Central memory CD8-positive, alpha-beta T cell (primary cell): ENCODE data around the gene TMED4.

Source experiments
- ATAC-seq: fragments of 150-1000 bp; cut with Tn5 transposase; replicated peaks from 2 replicates; pipeline ENCODE4 v1.10.0; 2022; ENCODE audit warnings: mild to moderate bottlenecking, moderate FRiP score, moderate number of reproducible peaks; ENCODE audit not compliant: poor library complexity, severe bottlenecking; ENCODE audit errors: extremely low read depth
- DNase-seq, 2 donors: peaks; one replicate each; pipeline ENCODE4 v3.0.0; 2021; ENCODE audit warnings: low spot score in 2 of 2
- H3K27ac Mint-ChIP-seq: one replicate; pipeline ENCODE4 v1.8.0; 2022; ENCODE audit warnings: low read depth, mild to moderate bottlenecking, moderate library complexity, mixed read lengths
- H3K27me3 Mint-ChIP-seq: one replicate; pipeline ENCODE4 v1.8.0; 2022; ENCODE audit warnings: mixed read lengths
- H3K36me3 Mint-ChIP-seq: one replicate; pipeline ENCODE4 v1.8.0; 2022; ENCODE audit warnings: mild to moderate bottlenecking, moderate library complexity, mixed read lengths; ENCODE audit not compliant: insufficient read depth
- H3K4me1 Mint-ChIP-seq: one replicate; pipeline ENCODE4 v1.8.0; 2022; ENCODE audit warnings: mixed read lengths
- H3K4me3 Mint-ChIP-seq: one replicate; pipeline ENCODE4 v1.8.0; 2022; ENCODE audit warnings: mild to moderate bottlenecking, moderate library complexity, mixed read lengths
- H3K9me3 Mint-ChIP-seq: one replicate; pipeline ENCODE4 v1.8.0; 2022; ENCODE audit warnings: mixed read lengths

Gene TMED4

DNA sequence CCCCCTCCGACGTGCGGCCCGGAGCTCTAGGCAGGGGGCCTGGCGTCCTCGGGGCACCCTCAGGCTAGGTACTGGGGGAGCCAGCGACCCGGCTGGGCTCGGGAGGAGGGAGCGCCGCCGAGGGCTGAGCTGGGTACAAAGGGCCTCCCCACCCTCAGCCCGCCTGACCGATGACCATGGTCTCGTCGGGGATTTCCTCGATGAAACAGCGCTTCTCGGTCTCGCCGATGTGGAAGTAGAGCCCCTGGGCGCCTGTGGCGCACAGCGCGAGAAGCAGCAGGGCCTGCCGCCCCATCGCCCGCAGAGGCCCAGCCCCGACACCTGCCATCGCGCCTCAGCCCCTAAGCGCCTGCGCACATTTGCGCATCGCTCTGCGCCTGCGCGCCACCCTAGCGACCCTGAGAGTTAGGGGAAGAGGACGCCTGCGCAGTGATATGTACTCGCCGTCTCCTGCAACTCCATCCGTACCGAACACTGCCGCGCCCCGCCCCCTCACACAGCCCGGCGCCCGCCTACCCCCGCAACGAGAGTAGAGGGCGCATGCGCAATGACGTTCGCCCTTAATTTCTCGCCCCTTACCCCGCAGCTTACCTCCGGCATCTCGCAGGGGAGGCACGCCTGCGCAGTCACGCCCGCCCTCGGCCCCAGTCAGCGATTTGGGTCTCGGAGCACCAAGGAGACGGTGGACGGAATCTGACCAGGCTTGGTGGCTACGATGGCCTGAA is at the start of gene TMED4:
Gene TMED4 (minus strand): TSS at position 353 of the 725 bp plus-strand sequence. CDS start 25 bp downstream, at position 328.
- H3K27me3 Mint-ChIP-seq, result no peaks in the 10 kb centered on the region

DNA sequence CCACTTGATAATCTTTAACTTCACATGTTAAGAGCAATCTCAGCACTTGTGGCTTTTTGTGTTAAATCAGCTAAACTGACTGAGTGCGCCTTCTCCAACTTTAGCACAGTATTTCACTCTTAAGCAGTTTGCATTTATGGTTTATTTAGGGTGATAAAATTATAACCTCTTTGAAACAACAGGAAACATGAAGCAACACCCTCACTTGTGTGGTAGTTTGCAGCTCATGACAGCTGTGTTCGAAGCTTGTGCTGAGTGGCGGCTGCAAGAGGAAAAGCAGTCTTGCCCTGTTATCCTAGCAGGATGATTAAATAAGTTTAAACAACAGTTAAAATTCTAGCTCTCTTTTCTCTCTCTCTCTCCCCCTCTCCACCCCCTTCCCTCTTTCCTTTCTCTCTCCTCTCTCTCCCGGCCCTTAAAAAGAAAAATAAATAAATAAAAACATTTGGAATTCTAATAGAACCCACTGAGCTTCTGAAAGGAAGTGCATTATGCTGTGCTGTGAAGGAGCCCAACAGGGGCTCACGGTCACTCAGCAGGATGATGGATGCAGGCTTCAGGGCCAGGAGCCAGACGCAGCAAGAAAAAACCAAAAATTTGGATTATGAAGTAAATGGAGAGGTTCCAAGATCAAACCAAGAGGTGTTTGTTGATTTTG is 49.6 kb upstream of the TMED4 start:
- peak; percentile 74 for ATAC-seq
- peak overlapping the region; percentile 97 for H3K27ac Mint-ChIP-seq
- peak in 1 of 2 donors; percentile 65 for DNase-seq
- H3K9me3 Mint-ChIP-seq, result no peaks in the 10 kb centered on the region
- H3K4me1 Mint-ChIP-seq, result peaks cover 68% of the 10 kb centered on the region
- H3K36me3 Mint-ChIP-seq, result peaks cover 22% of the 10 kb centered on the region
- no peaks in the 10 kb centered on the region for H3K27me3 Mint-ChIP-seq
- H3K4me3 Mint-ChIP-seq, result peak overlapping the region; percentile 66

More for the DNA sequence above, at the start of gene TMED4:
- Mint-ChIP-seq H3K4me3 (peak within 1 kb of the TSS; percentile 81), H3K4me1 (peaks cover 26% of the 10 kb centered on the region), H3K9me3 (no peaks in the 10 kb centered on the region), H3K36me3 (peaks cover 46% of the 10 kb centered on the region), H3K27ac (peak within 1 kb of the TSS; percentile 96)
- ATAC-seq (peak; percentile 87), DNase-seq (peak; percentile 100)

DNA sequence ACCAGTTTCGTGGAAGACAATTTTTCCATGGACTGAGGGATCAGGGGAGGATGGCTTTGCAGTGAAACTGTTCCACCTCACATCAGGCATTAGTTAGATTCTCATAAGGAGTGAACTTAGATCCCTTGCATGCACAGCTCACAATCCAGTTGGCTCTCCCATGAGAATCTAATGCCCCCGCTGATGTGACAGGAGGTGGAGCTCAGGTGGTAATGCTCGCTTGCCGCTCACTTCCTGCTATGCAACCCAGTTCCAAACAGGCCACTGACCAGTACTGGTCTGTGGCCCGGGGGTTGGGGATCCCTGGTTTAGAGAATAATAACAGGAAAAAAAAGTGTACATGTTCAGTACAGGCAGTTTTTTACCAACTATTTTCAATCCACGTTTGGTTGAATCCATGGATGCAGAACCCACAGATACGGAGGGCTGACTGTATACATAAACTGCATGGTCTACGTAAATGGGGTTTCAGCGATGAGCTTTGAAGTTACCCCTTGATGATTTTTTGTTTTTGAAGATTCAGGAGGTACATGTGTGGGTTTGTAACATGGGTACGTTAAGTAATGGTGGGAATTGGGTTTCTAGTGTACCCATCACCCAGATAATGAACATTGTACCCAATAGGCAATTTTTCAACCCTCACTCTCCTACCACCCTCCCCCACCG is 48.9 kb upstream of the TMED4 start:
- DNase-seq, result no peak
- Mint-ChIP-seq H3K4me3 (peak overlapping the region; percentile 66), H3K4me1 (peaks cover 68% of the 10 kb centered on the region), H3K27ac (peak overlapping the region; percentile 97), H3K36me3 (peaks cover 27% of the 10 kb centered on the region), H3K9me3 (no peaks in the 10 kb centered on the region), H3K27me3 (no peaks in the 10 kb centered on the region)
- peak; percentile 35 for ATAC-seq

DNA sequence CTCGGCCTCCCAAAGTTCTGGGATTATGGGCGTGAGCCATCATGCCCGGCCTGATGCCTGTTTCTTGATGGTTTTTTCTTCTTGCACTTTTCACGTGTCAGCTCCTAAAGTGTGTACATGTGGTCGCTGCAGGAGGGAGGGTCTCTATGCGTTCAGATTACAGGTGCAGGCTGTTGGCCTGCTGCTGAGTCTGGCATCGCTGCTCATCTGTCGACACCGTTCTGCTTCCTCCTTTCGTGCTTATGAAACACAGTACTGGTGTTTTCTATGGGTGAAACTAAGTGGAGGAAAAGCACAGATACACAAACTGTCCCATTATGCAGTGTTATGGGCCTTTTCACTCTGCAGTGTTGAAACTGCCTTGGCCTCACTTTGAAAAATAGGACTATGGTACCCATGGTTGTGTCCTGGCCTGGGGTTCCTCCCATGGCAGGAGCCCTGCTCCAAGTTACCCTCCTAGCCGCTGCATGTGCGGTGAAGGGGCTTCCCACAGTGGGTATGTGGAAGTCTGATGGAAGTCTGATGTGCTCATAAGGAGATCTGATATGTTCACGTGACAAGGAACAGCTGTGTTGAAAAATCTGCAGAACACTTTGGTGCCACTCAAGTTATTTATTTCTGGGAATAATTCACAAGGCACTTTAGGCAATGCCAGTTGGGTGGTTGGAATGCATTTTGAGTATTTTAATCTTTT is 47.9 kb upstream of the TMED4 start:
- H3K27ac Mint-ChIP-seq, result peak overlapping the region; percentile 97
- DNase-seq (no peak), ATAC-seq (no peak)
- no peaks in the 10 kb centered on the region for H3K27me3 Mint-ChIP-seq
- H3K9me3 Mint-ChIP-seq, result no peaks in the 10 kb centered on the region
- H3K36me3 Mint-ChIP-seq, result peaks cover 29% of the 10 kb centered on the region
- H3K4me1 Mint-ChIP-seq, result peaks cover 71% of the 10 kb centered on the region
- H3K4me3 Mint-ChIP-seq, result peak overlapping the region; percentile 66

GRCh38 chr7:44626620-44627019 is 44.6 kb upstream of the TMED4 start:
- peaks cover 76% of the 10 kb centered on the region for H3K4me1 Mint-ChIP-seq
- H3K9me3 Mint-ChIP-seq, result no peaks in the 10 kb centered on the region
- peak overlapping the region; percentile 73 for H3K4me3 Mint-ChIP-seq
- peaks cover 29% of the 10 kb centered on the region for H3K36me3 Mint-ChIP-seq
- peak overlapping the region; percentile 87 for H3K27ac Mint-ChIP-seq
- no peaks in the 10 kb centered on the region for H3K27me3 Mint-ChIP-seq
- DNase-seq, result no peak
- ATAC-seq, result no peak

DNA sequence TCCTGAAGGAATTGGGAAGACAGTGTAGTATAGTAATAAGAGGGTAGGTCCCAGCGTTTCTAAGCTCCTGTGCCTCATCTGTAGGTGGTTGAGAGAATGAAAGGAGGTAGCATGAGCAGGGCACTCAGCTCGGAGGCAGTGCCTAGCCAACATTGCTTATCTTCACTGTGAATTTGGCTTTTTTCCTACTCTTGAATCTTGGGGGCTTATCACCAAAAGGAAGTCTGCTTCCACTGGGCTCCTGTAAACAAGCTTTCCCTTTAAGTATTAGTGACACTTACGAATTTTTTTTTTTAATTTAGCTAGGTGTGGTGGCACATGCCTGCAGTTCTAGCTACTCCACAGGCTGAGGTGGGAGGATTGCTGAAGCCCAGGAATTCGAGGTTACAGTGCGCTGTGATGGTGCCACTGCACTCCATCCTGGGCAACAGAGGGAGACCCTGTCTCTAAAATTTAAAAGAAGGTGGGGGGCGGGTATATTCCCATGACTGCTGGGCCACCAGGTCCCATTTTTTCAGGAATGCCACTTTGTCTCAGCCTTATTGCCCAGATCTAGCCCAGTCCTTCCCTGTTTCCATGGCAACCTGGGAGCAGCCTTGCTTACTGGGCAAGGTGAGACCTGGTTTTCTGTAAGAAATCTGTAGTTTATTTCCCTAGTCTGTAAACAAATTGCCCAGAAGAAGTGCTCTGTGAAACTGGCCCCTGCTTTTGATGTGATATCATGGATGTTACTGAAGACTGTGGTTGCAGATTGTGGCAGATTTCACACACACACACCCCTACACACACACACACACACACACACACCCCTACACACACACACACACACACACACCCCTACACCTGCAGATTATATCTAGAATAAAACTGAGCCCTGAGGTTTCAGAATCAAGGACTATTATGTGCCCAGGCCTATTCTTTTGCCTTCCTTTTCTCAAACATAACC is 43.8 kb upstream of the TMED4 start:
- Mint-ChIP-seq H3K27me3 (no peaks in the 10 kb centered on the region), H3K4me1 (peaks cover 76% of the 10 kb centered on the region), H3K27ac (peak overlapping the region; percentile 87), H3K4me3 (peak overlapping the region; percentile 73), H3K36me3 (peaks cover 25% of the 10 kb centered on the region), H3K9me3 (no peaks in the 10 kb centered on the region)
- DNase-seq, result no peak
- ATAC-seq, result no peak

DNA sequence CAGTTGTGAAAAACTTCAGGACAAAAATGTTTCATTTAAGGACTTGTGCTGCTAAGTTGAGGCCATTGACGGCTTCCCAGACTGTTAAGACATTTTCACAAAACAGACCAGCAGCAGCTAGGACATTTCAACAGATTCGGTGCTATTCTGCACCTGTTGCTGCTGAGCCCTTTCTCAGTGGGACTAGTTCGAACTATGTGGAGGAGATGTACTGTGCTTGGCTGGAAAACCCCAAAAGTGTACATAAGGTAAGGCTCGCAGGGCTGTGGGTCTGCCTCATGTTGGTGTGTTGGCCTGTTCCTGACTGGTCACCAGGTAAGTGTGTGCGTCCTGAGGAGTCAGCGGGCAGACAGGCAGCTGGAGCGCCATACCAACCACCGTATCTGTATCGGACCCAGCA is 42.3 kb upstream of the TMED4 start:
- H3K4me3 Mint-ChIP-seq, result peak overlapping the region; percentile 73
- no peaks in the 10 kb centered on the region for H3K9me3 Mint-ChIP-seq
- H3K4me1 Mint-ChIP-seq, result peaks cover 71% of the 10 kb centered on the region
- no peaks in the 10 kb centered on the region for H3K27me3 Mint-ChIP-seq
- ATAC-seq, result no peak
- peaks cover 19% of the 10 kb centered on the region for H3K36me3 Mint-ChIP-seq
- no peak for DNase-seq
- H3K27ac Mint-ChIP-seq, result peak overlapping the region; percentile 87

GRCh38 chr7:44622342-44623151 is 40.5 kb upstream of the TMED4 start:
- peaks cover 81% of the 10 kb centered on the region for H3K4me1 Mint-ChIP-seq
- peak; percentile 33 for ATAC-seq
- no peak for DNase-seq
- no peaks in the 10 kb centered on the region for H3K9me3 Mint-ChIP-seq
- peak overlapping the region; percentile 62 for H3K4me3 Mint-ChIP-seq
- H3K36me3 Mint-ChIP-seq, result peaks cover 20% of the 10 kb centered on the region
- peak overlapping the region; percentile 87 for H3K27ac Mint-ChIP-seq
- H3K27me3 Mint-ChIP-seq, result no peaks in the 10 kb centered on the region

- no peaks in the 10 kb centered on the region for H3K27me3 Mint-ChIP-seq
- H3K9me3 Mint-ChIP-seq, result no peaks in the 10 kb centered on the region
- H3K4me1 Mint-ChIP-seq, result peaks cover 88% of the 10 kb centered on the region
- peak overlapping the region; percentile 27 for H3K4me3 Mint-ChIP-seq
- H3K27ac Mint-ChIP-seq, result peak overlapping the region; percentile 70
- ATAC-seq (no peak), DNase-seq (no peak)
- peaks cover 19% of the 10 kb centered on the region for H3K36me3 Mint-ChIP-seq
Observed at GRCh38 chr7:44621750-44622103, 39.7 kb upstream of the TMED4 start.

DNA sequence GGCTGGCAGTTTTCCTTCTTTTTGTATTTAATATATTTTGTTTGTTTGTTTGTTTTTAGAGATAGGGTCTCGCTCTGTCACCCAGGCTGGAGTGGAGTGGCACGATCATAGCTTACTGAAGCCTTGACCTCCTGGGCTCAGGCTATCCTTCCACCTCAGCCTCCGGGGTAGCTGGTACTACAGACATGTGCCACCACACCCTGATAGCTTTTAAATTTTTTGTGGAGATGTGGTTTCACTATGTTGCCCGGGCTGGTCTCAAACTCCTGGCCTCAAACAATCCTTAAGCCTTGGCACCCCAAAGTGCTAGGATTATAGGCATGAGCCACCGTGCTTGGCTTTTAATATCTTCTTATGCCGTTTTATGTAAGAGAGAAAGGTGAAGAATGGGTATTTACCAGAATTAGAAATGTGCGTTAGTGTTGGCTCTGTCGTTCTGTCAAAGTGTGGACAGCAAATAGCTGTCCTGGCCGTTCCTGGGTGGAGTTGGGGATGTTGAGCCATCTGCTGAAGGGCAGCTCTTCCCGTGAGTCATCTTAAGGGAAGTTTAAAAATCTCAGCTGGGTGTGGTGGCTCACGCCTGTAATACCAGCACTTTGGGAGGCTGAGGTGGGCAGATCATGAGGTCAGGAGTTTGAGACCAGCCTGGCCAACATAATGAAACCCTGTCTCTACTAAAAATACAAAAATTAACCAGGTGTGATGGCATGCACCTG is 39.2 kb upstream of the TMED4 start:
- no peak for DNase-seq
- ATAC-seq, result no peak
- H3K4me1 Mint-ChIP-seq, result peaks cover 83% of the 10 kb centered on the region
- H3K27ac Mint-ChIP-seq, result peak overlapping the region; percentile 70
- H3K4me3 Mint-ChIP-seq, result peak overlapping the region; percentile 27
- no peaks in the 10 kb centered on the region for H3K9me3 Mint-ChIP-seq
- H3K27me3 Mint-ChIP-seq, result no peaks in the 10 kb centered on the region
- H3K36me3 Mint-ChIP-seq, result peaks cover 14% of the 10 kb centered on the region

GRCh38 chr7:44618753-44619152 is 36.7 kb upstream of the TMED4 start:
- H3K36me3 Mint-ChIP-seq, result peaks cover 6% of the 10 kb centered on the region
- H3K9me3 Mint-ChIP-seq, result no peaks in the 10 kb centered on the region
- no peaks in the 10 kb centered on the region for H3K27me3 Mint-ChIP-seq
- ATAC-seq (peak; percentile 38), DNase-seq (no peak)
- H3K4me3 Mint-ChIP-seq, result no peak overlapping the region
- H3K27ac Mint-ChIP-seq, result peak overlapping the region; percentile 35
- peaks cover 85% of the 10 kb centered on the region for H3K4me1 Mint-ChIP-seq
